SK-N-SH treated with all-trans-retinoic acid at 6 μM for 48 hours (cell line): ENCODE results near the gene NECTIN4.

Experiments used
- ATAC-seq: fragments of 200-7000 bp; cut with Tn5 transposase; 3 replicates; pipeline ENCODE4 v1.9.1; 2020; ENCODE audit warnings: mild to moderate bottlenecking, moderate library complexity
- ARNTL ChIP-seq: fragments of 450-650 bp; formaldehyde crosslinking; IDR thresholded peaks from 2 replicates; pipeline ENCODE4 v1.5.0; 2020; ENCODE audit warnings: low read depth, mild to moderate bottlenecking, moderate library complexity, borderline replicate concordance
- CREB5 ChIP-seq: fragments of 250-450 bp; sonication (Bioruptor Pico); IDR thresholded peaks from 2 replicates; pipeline ENCODE4 v1.5.1; 2020; ENCODE audit warnings: low read depth, mild to moderate bottlenecking, moderate library complexity
- CSDC2 ChIP-seq: fragments of 250-450 bp; sonication (Bioruptor Pico); IDR thresholded peaks from 2 replicates; pipeline ENCODE4 v1.5.0; 2020; ENCODE audit warnings: mild to moderate bottlenecking, moderate library complexity
- ESRRG ChIP-seq: fragments of 250-450 bp; sonication (Bioruptor Pico); IDR thresholded peaks from 2 replicates; pipeline ENCODE4 v1.6.1; 2021; ENCODE audit warnings: mild to moderate bottlenecking
- GLIS3 ChIP-seq: fragments of 250-450 bp; sonication (Bioruptor Pico); IDR thresholded peaks from 2 replicates; pipeline ENCODE4 v1.5.0; 2020; ENCODE audit warnings: mild to moderate bottlenecking, moderate library complexity
- ISL1 ChIP-seq: fragments of 250-450 bp; sonication (Bioruptor Pico); IDR thresholded peaks from 2 replicates; pipeline ENCODE4 v2.1.2; 2022; ENCODE audit warnings: mild to moderate bottlenecking, moderate library complexity
- OSR1 ChIP-seq: fragments of 250-450 bp; sonication (Bioruptor Pico); IDR thresholded peaks from 2 replicates; pipeline ENCODE4 v1.8.0; 2022; ENCODE audit warnings: moderate library complexity, mild to moderate bottlenecking, inconsistent platforms
- PATZ1 ChIP-seq: fragments of 250-450 bp; sonication (Bioruptor Pico); IDR thresholded peaks from 2 replicates; pipeline ENCODE4 v1.8.0; 2020; ENCODE audit warnings: mild to moderate bottlenecking, moderate library complexity, borderline replicate concordance
- RARB ChIP-seq: fragments of 250-450 bp; sonication (Bioruptor Pico); IDR thresholded peaks from 2 replicates; pipeline ENCODE4 v1.8.0; 2021; ENCODE audit warnings: mild to moderate bottlenecking, moderate library complexity
- SNAI2 ChIP-seq: fragments of 250-450 bp; sonication (Bioruptor Pico); IDR thresholded peaks from 2 replicates; pipeline ENCODE4 v1.5.0; 2020; ENCODE audit warnings: mild to moderate bottlenecking, moderate library complexity
- TCF4 ChIP-seq: fragments of 250-450 bp; sonication (Bioruptor Pico); IDR thresholded peaks from 2 replicates; pipeline ENCODE4 v1.8.0; 2021; ENCODE audit warnings: mild to moderate bottlenecking, moderate library complexity, borderline replicate concordance
- ZC3H10 ChIP-seq: fragments of 250-450 bp; sonication (Bioruptor Pico); IDR thresholded peaks from 2 replicates; pipeline ENCODE4 v1.5.1; 2021; ENCODE audit warnings: mild to moderate bottlenecking, moderate library complexity
- ZFP30 ChIP-seq: fragments of 450-650 bp; formaldehyde crosslinking; IDR thresholded peaks from 2 replicates; pipeline ENCODE4 v1.5.0; 2022; ENCODE audit warnings: mild to moderate bottlenecking, moderate library complexity
- ZNF565 ChIP-seq: fragments of 450-650 bp; formaldehyde crosslinking; conservative IDR thresholded peaks from 2 replicates; pipeline ENCODE4 v1.5.0; 2020; ENCODE audit warnings: low read depth, mild to moderate bottlenecking, moderate library complexity
- ZNF70 ChIP-seq: fragments of 450-650 bp; formaldehyde crosslinking; IDR thresholded peaks from 2 replicates; pipeline ENCODE4 v1.5.0; 2020; ENCODE audit warnings: mild to moderate bottlenecking, moderate library complexity
- ZNF8 ChIP-seq: fragments of 450-650 bp; formaldehyde crosslinking; IDR thresholded peaks from 2 replicates; pipeline ENCODE4 v1.5.0; 2020; ENCODE audit warnings: mild to moderate bottlenecking, moderate library complexity
- TF ChIP-seq, protein P1 (sequence below): fragments of 250-450 bp; sonication (Bioruptor Pico); IDR thresholded peaks from 2 replicates; pipeline ENCODE4 v1.5.0; 2020; ENCODE audit warnings: mild to moderate bottlenecking, moderate library complexity

Gene NECTIN4

GRCh38 chr1:161128591-161129420 lies 39.4 kb upstream of the NECTIN4 start:
- TF ChIP-seq ESRRG (CRISPR knock-in tag) (no peak), ZNF565 (CRISPR knock-in tag) (no peak), ZNF8 (CRISPR knock-in tag) (no peak), ZFP30 (no peak), TCF4 (CRISPR knock-in tag) (no peak), ISL1 (CRISPR knock-in tag) (no peak), CREB5 (CRISPR knock-in tag) (no peak), ZNF70 (CRISPR knock-in tag) (no peak), GLIS3 (CRISPR knock-in tag) (no peak), CSDC2 (CRISPR knock-in tag) (no peak), OSR1 (CRISPR knock-in tag) (no peak), RARB (no peak), SNAI2 (no peak), ZC3H10 (no peak)
- TF ChIP-seq, protein P1, sequence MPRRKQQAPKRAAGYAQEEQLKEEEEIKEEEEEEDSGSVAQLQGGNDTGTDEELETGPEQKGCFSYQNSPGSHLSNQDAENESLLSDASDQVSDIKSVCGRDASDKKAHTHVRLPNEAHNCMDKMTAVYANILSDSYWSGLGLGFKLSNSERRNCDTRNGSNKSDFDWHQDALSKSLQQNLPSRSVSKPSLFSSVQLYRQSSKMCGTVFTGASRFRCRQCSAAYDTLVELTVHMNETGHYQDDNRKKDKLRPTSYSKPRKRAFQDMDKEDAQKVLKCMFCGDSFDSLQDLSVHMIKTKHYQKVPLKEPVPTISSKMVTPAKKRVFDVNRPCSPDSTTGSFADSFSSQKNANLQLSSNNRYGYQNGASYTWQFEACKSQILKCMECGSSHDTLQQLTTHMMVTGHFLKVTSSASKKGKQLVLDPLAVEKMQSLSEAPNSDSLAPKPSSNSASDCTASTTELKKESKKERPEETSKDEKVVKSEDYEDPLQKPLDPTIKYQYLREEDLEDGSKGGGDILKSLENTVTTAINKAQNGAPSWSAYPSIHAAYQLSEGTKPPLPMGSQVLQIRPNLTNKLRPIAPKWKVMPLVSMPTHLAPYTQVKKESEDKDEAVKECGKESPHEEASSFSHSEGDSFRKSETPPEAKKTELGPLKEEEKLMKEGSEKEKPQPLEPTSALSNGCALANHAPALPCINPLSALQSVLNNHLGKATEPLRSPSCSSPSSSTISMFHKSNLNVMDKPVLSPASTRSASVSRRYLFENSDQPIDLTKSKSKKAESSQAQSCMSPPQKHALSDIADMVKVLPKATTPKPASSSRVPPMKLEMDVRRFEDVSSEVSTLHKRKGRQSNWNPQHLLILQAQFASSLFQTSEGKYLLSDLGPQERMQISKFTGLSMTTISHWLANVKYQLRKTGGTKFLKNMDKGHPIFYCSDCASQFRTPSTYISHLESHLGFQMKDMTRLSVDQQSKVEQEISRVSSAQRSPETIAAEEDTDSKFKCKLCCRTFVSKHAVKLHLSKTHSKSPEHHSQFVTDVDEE (CRISPR knock-in tag) = no peak
- ATAC-seq = no peak

DNA sequence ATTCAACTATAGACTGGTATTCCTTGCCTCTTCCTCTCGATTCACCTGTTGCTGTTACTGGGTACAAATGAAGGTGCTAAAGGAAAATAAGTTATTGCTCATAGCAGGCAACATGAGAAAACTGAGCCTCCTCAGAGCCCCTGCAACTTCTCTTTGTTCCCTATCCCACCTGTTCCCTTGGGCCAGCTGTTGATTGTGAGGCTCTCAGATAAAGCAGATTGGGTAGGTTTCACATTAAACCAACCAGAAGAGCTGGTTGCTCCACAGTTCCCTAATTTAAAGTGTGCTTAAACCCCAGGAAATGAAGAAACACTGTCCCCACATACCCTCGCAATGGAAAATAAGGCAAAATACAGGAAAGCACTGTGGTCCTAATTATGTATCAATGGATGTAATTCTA lies 38.3 kb upstream of the NECTIN4 start:
- no peak for ATAC-seq
- TF ChIP-seq PATZ1 (CRISPR knock-in tag) (no peak), TCF4 (CRISPR knock-in tag) (no peak), GLIS3 (CRISPR knock-in tag) (no peak)

- no peak for ATAC-seq
- TF ChIP-seq ARNTL (no peak), TCF4 (CRISPR knock-in tag) (no peak), PATZ1 (CRISPR knock-in tag) (no peak), CREB5 (CRISPR knock-in tag) (no peak), SNAI2 (no peak), ZNF70 (CRISPR knock-in tag) (no peak)
- TF ChIP-seq, protein P1 (CRISPR knock-in tag) = no peak
Observed at GRCh38 chr1:161122967-161123366, 33.6 kb upstream of the NECTIN4 start.
